Ovary (tissue), 3 donors: ENCODE measurements around the gene WDR4.

Source experiments
- CTCF ChIP-seq, 3 donors: fragments of 450-650 bp in 2 of 3; fragments of 200-600 bp in 1 of 3; IDR thresholded peaks; one replicate each; pipeline versions ENCODE4 v1.5.1 to v1.8.0; 2016 to 2022; ENCODE audit warnings: antibody characterized with exemption in 3 of 3, mild to moderate bottlenecking in 1 of 3
- EP300 ChIP-seq: sonication (generic); formaldehyde crosslinking; IDR thresholded peaks from one replicate; pipeline ENCODE4 v1.6.1; 2017; ENCODE audit warnings: antibody characterized with exemption
- POLR2A ChIP-seq: fragments of 450-650 bp; IDR thresholded peaks from one replicate; pipeline ENCODE4 v1.6.1; 2017; ENCODE audit warnings: antibody characterized with exemption, mild to moderate bottlenecking, moderate library complexity
- donor health status: DM: no; HTN: no; CAD: no.

GRCh38 chr21:42924433-42924751, 45.1 kb upstream of the WDR4 start:
- TF ChIP-seq POLR2A (no peak), CTCF (IDR thresholded peaks at IDR 0.05) (no peak), EP300 (no peak)
